22Rv1 (cell line): ENCODE data around the gene DHRS11.

Experiments
- ZFX ChIP-seq: fragments of 450-650 bp; IDR thresholded peaks from 2 replicates; pipeline ENCODE4 v1.6.1; 2017; ENCODE audit warnings: antibody characterized with exemption, borderline replicate concordance
- TF ChIP-seq, protein P1 (sequence below): fragments of 450-650 bp; IDR thresholded peaks from 2 replicates; pipeline ENCODE4 v1.5.1; 2017; ENCODE audit warnings: mild to moderate bottlenecking

DNA sequence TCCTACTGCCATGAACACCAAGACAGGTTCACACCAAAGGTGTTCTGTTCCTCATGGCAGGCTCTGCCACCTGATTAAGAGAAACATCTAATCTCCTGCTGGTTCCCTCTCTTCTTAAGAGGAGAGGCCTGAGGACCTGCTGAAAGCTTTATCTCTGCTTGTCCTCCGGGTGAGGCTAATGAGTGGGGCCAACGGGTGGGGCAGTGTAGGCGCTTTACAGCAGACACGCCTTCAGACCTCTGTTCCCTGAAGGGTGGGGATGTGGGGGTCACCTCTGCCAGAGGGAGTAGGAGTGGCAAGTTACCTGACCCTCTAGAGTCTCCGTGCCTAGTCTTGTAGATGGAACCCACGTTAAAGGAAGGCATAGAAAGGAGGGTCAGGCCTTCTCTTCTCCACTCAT is 5.5 kb downstream of the DHRS11 start:
- TF ChIP-seq, protein P1, sequence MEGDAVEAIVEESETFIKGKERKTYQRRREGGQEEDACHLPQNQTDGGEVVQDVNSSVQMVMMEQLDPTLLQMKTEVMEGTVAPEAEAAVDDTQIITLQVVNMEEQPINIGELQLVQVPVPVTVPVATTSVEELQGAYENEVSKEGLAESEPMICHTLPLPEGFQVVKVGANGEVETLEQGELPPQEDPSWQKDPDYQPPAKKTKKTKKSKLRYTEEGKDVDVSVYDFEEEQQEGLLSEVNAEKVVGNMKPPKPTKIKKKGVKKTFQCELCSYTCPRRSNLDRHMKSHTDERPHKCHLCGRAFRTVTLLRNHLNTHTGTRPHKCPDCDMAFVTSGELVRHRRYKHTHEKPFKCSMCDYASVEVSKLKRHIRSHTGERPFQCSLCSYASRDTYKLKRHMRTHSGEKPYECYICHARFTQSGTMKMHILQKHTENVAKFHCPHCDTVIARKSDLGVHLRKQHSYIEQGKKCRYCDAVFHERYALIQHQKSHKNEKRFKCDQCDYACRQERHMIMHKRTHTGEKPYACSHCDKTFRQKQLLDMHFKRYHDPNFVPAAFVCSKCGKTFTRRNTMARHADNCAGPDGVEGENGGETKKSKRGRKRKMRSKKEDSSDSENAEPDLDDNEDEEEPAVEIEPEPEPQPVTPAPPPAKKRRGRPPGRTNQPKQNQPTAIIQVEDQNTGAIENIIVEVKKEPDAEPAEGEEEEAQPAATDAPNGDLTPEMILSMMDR, result no peak
- TF ChIP-seq ZFX, result no peak
